Activated CD8-positive, alpha-beta memory T cell treated with anti-CD3 and anti-CD28 coated beads for 1 hour (primary cell): ENCODE results near the gene HAPLN3.
"Not testable (repeated sequence)": the region's sequence is repeated elsewhere in the genome, so short reads cannot be mapped to it uniquely, and the experiment has no call there.

Experiments
- DNase-seq, 2 donors: peaks; one replicate each; pipeline ENCODE4 v3.0.0-alpha.2; 2020; ENCODE audit warnings: low read depth in 1 of 2; ENCODE audit errors: extremely low read depth in 1 of 2

The HAPLN3 gene

GRCh38 chr15:88894819-88895767, at the start of gene HAPLN3:
TSS of gene HAPLN3 (minus strand) at chr15:88895544. CDS start at chr15:88887298, 8,246 bp downstream.
- peak in 1 of 2 donors; percentile 37 for DNase-seq

- no peak for DNase-seq
Measured at GRCh38 chr15:88940110-88940675, 44.8 kb upstream of the HAPLN3 start.

- DNase-seq = no peak
Measured at GRCh38 chr15:88939486-88939806, 44.1 kb upstream of the HAPLN3 start.

GRCh38 chr15:88938802-88939485, 43.6 kb upstream of the HAPLN3 start:
- no peak for DNase-seq

GRCh38 chr15:88934449-88934848, 39.1 kb upstream of the HAPLN3 start:
- not testable (repeated sequence) for DNase-seq

GRCh38 chr15:88932875-88933330, 37.6 kb upstream of the HAPLN3 start:
- DNase-seq = no peak

GRCh38 chr15:88932271-88932874, 37.0 kb upstream of the HAPLN3 start:
- no peak for DNase-seq

GRCh38 chr15:88930579-88930978, 35.2 kb upstream of the HAPLN3 start:
- DNase-seq = no peak

- DNase-seq = not testable (repeated sequence)
Measured at GRCh38 chr15:88929358-88930098, 34.2 kb upstream of the HAPLN3 start.

- DNase-seq = not testable (repeated sequence)
Measured at GRCh38 chr15:88928192-88928591, 32.8 kb upstream of the HAPLN3 start.

- DNase-seq = not testable (repeated sequence)
Measured at GRCh38 chr15:88925648-88926047, 30.3 kb upstream of the HAPLN3 start.

- not testable (repeated sequence) for DNase-seq
Measured at GRCh38 chr15:88920892-88921435, 25.6 kb upstream of the HAPLN3 start.

GRCh38 chr15:88920186-88920891, 25.0 kb upstream of the HAPLN3 start:
- no peak for DNase-seq

GRCh38 chr15:88918738-88919137, 23.4 kb upstream of the HAPLN3 start:
- DNase-seq = no peak

GRCh38 chr15:88917760-88918159, 22.4 kb upstream of the HAPLN3 start:
- DNase-seq = no peak

- no peak for DNase-seq
Measured at GRCh38 chr15:88915354-88915753, 20.0 kb upstream of the HAPLN3 start.

GRCh38 chr15:88913850-88914169, 18.5 kb upstream of the HAPLN3 start:
- DNase-seq = no peak

- DNase-seq = peak; percentile 25 to 57
Measured at GRCh38 chr15:88913017-88913849, 17.9 kb upstream of the HAPLN3 start, which contains the start of gene MFGE8. TSS of gene MFGE8 (minus strand) at chr15:88913379. CDS start at chr15:88913319, 60 bp downstream.

GRCh38 chr15:88912500-88912921, 17.2 kb upstream of the HAPLN3 start:
- no peak for DNase-seq
